Activated naive CD8-positive, alpha-beta T cell treated with anti-CD3 and anti-CD28 coated beads, Interleukin-2, amount 50 U/mL, for 24 hours (primary cell): Measurements from ENCODE around the gene SCAMP4.
A peak's percentile ranks its signal among the peaks of the same experiment; 100 is the strongest.
"Not testable (repeated sequence)": the region's sequence is repeated elsewhere in the genome, so short reads cannot be mapped to it uniquely, and the experiment has no call there.

Experiments used
- ATAC-seq: fragments of 150-1000 bp; cut with Tn5 transposase; one replicate; pipeline ENCODE4 v1.10.0; 2021
- DNase-seq: peaks from one replicate; pipeline ENCODE4 v3.0.0; 2021
- H3K27ac Mint-ChIP-seq: one replicate; pipeline ENCODE4 v1.8.0; 2021; ENCODE audit warnings: mild to moderate bottlenecking, mixed read lengths
- H3K27me3 Mint-ChIP-seq: one replicate; pipeline ENCODE4 v1.8.0; 2021; ENCODE audit warnings: mixed read lengths
- H3K36me3 Mint-ChIP-seq: one replicate; pipeline ENCODE4 v1.8.0; 2021; ENCODE audit warnings: low read depth, mixed read lengths
- H3K4me1 Mint-ChIP-seq: one replicate; pipeline ENCODE4 v1.8.0; 2021; ENCODE audit warnings: mixed read lengths
- H3K4me3 Mint-ChIP-seq: one replicate; pipeline ENCODE4 v1.8.0; 2021; ENCODE audit warnings: mild to moderate bottlenecking, moderate library complexity, mixed read lengths
- H3K9me3 Mint-ChIP-seq: one replicate; pipeline ENCODE4 v1.8.0; 2021; ENCODE audit warnings: mixed read lengths

The SCAMP4 gene

GRCh38 chr19:1884719-1885334 is 20.4 kb upstream of the SCAMP4 start:
- DNase-seq (no peak), ATAC-seq (no peak)
- Mint-ChIP-seq H3K9me3 (no peaks in the 10 kb centered on the region), H3K4me1 (peaks cover 33% of the 10 kb centered on the region), H3K4me3 (peak overlapping the region; percentile 92), H3K27me3 (no peaks in the 10 kb centered on the region), H3K36me3 (peaks cover 3% of the 10 kb centered on the region), H3K27ac (peak overlapping the region; percentile 89)

GRCh38 chr19:1885398-1886119 is 19.6 kb upstream of the SCAMP4 start, which contains the start of gene ABHD17A:
ABHD17A (minus strand) TSS chr19:1885496; CDS start chr19:1881566, 3,930 bp downstream.
- peak; percentile 70 for ATAC-seq
- H3K36me3 Mint-ChIP-seq, H3K27me3 Mint-ChIP-seq, H3K9me3 Mint-ChIP-seq: not testable (repeated sequence)
- peak within 1 kb of the TSS; percentile 92 for H3K4me3 Mint-ChIP-seq
- peak within 1 kb of the TSS; percentile 89 for H3K27ac Mint-ChIP-seq
- DNase-seq: peak; percentile 97
- peaks cover 29% of the 10 kb centered on the region for H3K4me1 Mint-ChIP-seq

- not testable (repeated sequence) for H3K9me3 Mint-ChIP-seq, H3K27me3 Mint-ChIP-seq, H3K36me3 Mint-ChIP-seq, H3K27ac Mint-ChIP-seq, H3K4me3 Mint-ChIP-seq, ATAC-seq, DNase-seq
- H3K4me1 Mint-ChIP-seq: peaks cover 29% of the 10 kb centered on the region
These were observed 18.8 kb upstream of the SCAMP4 start for GRCh38 chr19:1886360-1886759.

DNA sequence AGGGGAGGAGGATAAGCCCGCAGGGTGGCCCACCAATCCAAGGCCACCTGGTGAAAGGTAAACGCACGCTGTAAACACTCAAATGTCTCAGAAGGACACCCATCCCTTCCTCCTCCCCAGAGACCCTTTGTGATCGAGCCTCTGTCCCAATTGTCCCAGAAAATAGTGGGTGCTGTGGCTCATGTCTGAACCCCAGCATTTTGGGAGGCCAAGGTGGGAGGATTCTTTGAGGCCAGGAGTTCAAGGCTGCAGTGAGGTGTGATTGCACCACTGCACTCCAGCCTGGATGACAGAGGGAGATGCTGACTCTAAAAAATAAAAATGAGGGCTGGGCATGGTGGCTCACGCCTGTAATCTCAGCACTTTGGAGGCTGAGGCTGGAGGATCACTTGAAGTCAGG is 16.8 kb upstream of the SCAMP4 start:
- H3K4me3 Mint-ChIP-seq: no peak overlapping the region
- DNase-seq (no peak), ATAC-seq (no peak)
- H3K27me3 Mint-ChIP-seq: no peaks in the 10 kb centered on the region
- no peak overlapping the region for H3K27ac Mint-ChIP-seq
- peaks cover 15% of the 10 kb centered on the region for H3K4me1 Mint-ChIP-seq
- H3K9me3 Mint-ChIP-seq: no peaks in the 10 kb centered on the region
- peaks cover 3% of the 10 kb centered on the region for H3K36me3 Mint-ChIP-seq

GRCh38 chr19:1889907-1890306 is 15.3 kb upstream of the SCAMP4 start:
- no peak for ATAC-seq
- no peak for DNase-seq
- no peak overlapping the region for H3K27ac Mint-ChIP-seq
- peaks cover 2% of the 10 kb centered on the region for H3K36me3 Mint-ChIP-seq
- no peaks in the 10 kb centered on the region for H3K9me3 Mint-ChIP-seq
- peaks cover 11% of the 10 kb centered on the region for H3K4me1 Mint-ChIP-seq
- no peak overlapping the region for H3K4me3 Mint-ChIP-seq
- H3K27me3 Mint-ChIP-seq: no peaks in the 10 kb centered on the region

- H3K4me3 Mint-ChIP-seq: no peak overlapping the region
These were observed 11.4 kb upstream of the SCAMP4 start for GRCh38 chr19:1893791-1894190.

DNA sequence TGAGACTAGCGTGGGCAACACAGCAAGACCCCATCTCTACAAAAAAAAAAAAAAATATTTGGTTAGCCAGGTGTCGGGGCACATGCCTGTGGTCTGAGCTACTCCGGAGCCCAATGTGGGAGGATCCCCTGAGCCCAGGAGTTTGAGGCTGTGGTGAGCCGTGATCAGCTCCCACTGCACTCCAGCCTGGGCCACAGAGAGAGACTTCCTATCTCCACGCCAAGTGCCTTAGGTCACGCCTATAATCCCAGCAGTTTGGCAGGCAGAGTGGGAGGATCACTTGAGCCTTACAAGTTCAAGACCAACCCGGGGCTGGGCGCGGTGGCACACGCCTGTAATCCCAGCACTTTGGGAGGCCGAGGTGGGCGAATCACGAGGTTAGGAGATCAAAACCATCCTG is 8.7 kb upstream of the SCAMP4 start:
- H3K4me3 Mint-ChIP-seq: peak overlapping the region; percentile 82
- H3K36me3 Mint-ChIP-seq: peaks cover 4% of the 10 kb centered on the region
- H3K27me3 Mint-ChIP-seq: no peaks in the 10 kb centered on the region
- peak overlapping the region; percentile 94 for H3K27ac Mint-ChIP-seq
- H3K4me1 Mint-ChIP-seq: peaks cover 37% of the 10 kb centered on the region
- ATAC-seq (no peak), DNase-seq (no peak)
- H3K9me3 Mint-ChIP-seq: no peaks in the 10 kb centered on the region

More at GRCh38 chr19:1893791-1894190, 11.4 kb upstream of the SCAMP4 start:
- H3K27ac Mint-ChIP-seq: peak overlapping the region; percentile 54
- peaks cover 37% of the 10 kb centered on the region for H3K4me1 Mint-ChIP-seq
- peaks cover 4% of the 10 kb centered on the region for H3K36me3 Mint-ChIP-seq
- no peaks in the 10 kb centered on the region for H3K27me3 Mint-ChIP-seq
- ATAC-seq (no peak), DNase-seq (no peak)
- H3K9me3 Mint-ChIP-seq: no peaks in the 10 kb centered on the region

- no peak for DNase-seq
- no peak overlapping the region for H3K27ac Mint-ChIP-seq
- H3K36me3 Mint-ChIP-seq: peaks cover 7% of the 10 kb centered on the region
- no peak for ATAC-seq
- H3K9me3 Mint-ChIP-seq: no peaks in the 10 kb centered on the region
- no peak overlapping the region for H3K4me3 Mint-ChIP-seq
- H3K4me1 Mint-ChIP-seq: peaks cover 37% of the 10 kb centered on the region
- no peaks in the 10 kb centered on the region for H3K27me3 Mint-ChIP-seq
These were observed 3.2 kb upstream of the SCAMP4 start for GRCh38 chr19:1901940-1902404.

DNA sequence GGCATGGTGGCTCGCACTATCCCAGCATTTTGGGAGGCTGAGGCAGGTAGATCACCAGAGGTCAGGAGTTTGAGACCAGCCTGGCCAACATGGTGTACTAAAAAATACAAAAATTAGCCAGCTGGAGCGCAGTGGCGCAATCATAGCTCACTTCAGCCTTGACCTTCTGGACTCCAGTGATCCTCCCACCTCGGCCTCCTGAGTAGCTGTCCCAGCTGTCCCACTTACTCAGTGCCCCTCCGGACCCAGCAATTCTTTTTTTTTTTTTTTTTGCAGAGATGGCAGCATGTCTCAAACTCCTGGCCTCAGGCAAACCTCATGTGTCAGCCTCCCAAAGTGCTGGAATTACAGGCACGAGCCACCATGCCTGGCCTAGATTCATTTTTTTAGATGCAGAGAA is 2.3 kb upstream of the SCAMP4 start:
- Mint-ChIP-seq H3K9me3 (no peaks in the 10 kb centered on the region), H3K27ac (peak overlapping the region; percentile 56), H3K4me1 (peaks cover 31% of the 10 kb centered on the region), H3K27me3 (no peaks in the 10 kb centered on the region), H3K36me3 (peaks cover 4% of the 10 kb centered on the region), H3K4me3 (no peak overlapping the region)
- no peak for DNase-seq
- no peak for ATAC-seq

- H3K4me1 Mint-ChIP-seq: peaks cover 43% of the 10 kb centered on the region
- peaks cover 4% of the 10 kb centered on the region for H3K36me3 Mint-ChIP-seq
These were observed 414 bp upstream of the SCAMP4 start for GRCh38 chr19:1904860-1905109.

DNA sequence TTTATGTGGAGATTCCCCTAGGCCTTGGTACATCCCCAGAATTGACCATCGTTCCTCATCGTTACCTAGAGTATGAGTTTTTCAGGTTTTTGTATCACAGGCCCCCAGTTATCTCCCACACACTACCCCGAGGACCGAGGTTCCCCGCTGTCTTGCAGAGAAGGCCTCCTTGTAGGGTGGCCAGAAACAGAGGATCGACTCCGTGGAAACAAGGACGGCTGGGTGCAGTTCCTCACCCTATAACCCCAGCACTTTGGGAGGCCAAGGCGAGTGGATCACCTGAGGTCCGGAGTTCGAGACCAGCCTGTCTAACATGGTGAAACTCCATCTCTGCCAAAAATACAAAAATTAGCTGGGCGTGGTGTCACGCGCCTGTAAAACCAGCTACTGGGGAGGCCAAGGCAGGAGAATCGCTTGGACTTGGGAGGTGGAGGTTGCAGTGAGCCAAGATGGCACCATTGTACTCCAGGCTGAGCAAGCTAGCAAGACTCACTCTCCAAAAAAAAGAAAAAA is 720 bp downstream of the SCAMP4 start:
- Mint-ChIP-seq H3K36me3 (peaks cover 4% of the 10 kb centered on the region), H3K9me3 (no peaks in the 10 kb centered on the region), H3K4me1 (peaks cover 49% of the 10 kb centered on the region)

More at GRCh38 chr19:1904860-1905109, 414 bp upstream of the SCAMP4 start:
- no peak for DNase-seq
- Mint-ChIP-seq H3K4me3 (peak overlapping the region; percentile 91), H3K27ac (peak overlapping the region; percentile 80), H3K9me3 (no peaks in the 10 kb centered on the region), H3K27me3 (no peaks in the 10 kb centered on the region)
- ATAC-seq: no peak

GRCh38 chr19:1906985-1907562 is 1.9 kb downstream of the SCAMP4 start:
- Mint-ChIP-seq H3K9me3 (no peaks in the 10 kb centered on the region), H3K4me1 (peaks cover 49% of the 10 kb centered on the region), H3K27ac (no peak overlapping the region), H3K4me3 (peak overlapping the region; percentile 32), H3K36me3 (peaks cover 4% of the 10 kb centered on the region), H3K27me3 (no peaks in the 10 kb centered on the region)
- no peak for DNase-seq
- ATAC-seq: no peak

More for the DNA sequence above, 720 bp downstream of the SCAMP4 start:
- no peaks in the 10 kb centered on the region for H3K27me3 Mint-ChIP-seq
- H3K27ac Mint-ChIP-seq: peak overlapping the region; percentile 91
- DNase-seq (no peak), ATAC-seq (no peak)
- peak overlapping the region; percentile 91 for H3K4me3 Mint-ChIP-seq

DNA sequence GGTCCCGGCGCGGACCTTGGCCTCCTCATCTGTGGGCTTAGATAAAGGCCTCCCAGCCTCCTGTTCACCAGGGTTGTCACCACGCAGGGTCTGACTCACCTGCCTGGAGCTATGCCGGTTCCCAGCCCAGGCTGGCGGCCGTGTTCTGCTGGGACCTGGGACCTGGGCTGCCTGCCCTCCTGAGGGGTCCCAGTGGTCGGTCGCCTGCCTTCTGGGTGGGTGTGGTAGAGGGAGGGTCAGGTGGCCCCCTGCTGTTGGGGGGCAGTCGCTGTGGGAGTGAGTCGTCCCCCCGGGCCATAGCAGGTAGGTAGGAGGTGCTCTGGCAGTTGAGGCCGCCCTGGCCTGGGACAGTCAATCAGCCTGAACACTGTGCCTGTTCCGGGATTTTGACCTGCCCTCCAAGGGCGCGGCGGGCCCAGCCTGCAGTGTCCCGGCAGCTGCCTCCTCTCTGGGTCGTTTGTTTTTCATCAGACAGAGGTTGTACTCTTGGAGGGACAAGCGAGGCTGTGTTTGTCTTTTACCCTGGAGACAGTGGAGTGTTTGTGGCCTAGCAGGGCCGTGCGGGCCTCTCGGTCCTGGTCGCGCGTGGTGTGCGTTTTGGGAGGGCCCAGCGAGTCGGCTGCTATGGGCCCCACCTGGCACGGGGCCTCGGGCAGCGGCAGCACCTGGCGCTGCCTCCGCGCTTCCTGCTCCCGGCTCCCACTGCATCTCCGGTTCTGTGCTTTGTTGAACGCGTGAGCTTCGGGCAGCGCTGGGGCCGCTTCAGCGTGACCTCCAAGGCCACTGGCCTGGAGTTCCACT is 2.6 kb downstream of the SCAMP4 start:
- Mint-ChIP-seq H3K4me1 (peaks cover 49% of the 10 kb centered on the region), H3K9me3 (no peaks in the 10 kb centered on the region), H3K27ac (no peak overlapping the region), H3K4me3 (no peak overlapping the region), H3K27me3 (no peaks in the 10 kb centered on the region), H3K36me3 (peaks cover 4% of the 10 kb centered on the region)
- DNase-seq (no peak), ATAC-seq (no peak)

DNA sequence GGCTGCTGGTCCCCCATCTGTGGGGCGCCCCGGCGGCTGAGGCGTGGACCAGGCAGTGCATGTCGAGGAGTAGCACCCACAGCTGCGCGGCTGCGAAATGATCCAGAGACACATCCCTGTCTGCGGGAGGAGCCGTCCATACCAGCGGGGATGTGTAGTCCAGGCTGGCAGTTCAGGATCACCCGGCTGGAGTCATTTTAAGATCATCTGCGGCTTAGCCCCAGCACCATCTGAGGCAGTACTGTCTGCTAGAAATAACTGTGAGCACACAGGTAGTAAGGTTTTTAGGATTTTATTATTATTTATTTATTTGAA is 3.1 kb downstream of the SCAMP4 start:
- DNase-seq (no peak), ATAC-seq (no peak)
- Mint-ChIP-seq H3K4me3 (no peak overlapping the region), H3K9me3 (no peaks in the 10 kb centered on the region), H3K4me1 (peaks cover 43% of the 10 kb centered on the region), H3K27me3 (no peaks in the 10 kb centered on the region), H3K36me3 (peaks cover 7% of the 10 kb centered on the region), H3K27ac (no peak overlapping the region)
